Iris pigment epithelial cell (primary cell): ENCODE results near the gene DPP8.
"Not testable (repeated sequence)": the region's sequence is repeated elsewhere in the genome, so short reads cannot be mapped to it uniquely, and the experiment has no call there.

ENCODE experiments used
- DNase-seq: peaks from one replicate; pipeline ENCODE4 v3.0.0-alpha.2; 2011; ENCODE audit warnings: low read depth

Gene DPP8

GRCh38 chr15:65524226-65524625 is 6.7 kb upstream of the DPP8 start:
- DNase-seq, result no peak

GRCh38 chr15:65521350-65521749 is 3.9 kb upstream of the DPP8 start:
- DNase-seq, result no peak

GRCh38 chr15:65518633-65519285 is 1.3 kb upstream of the DPP8 start:
- no peak for DNase-seq

GRCh38 chr15:65517866-65518207 is 348 bp upstream of the DPP8 start:
- DNase-seq, result no peak

GRCh38 chr15:65512807-65513416 is 4.6 kb downstream of the DPP8 start:
- no peak for DNase-seq

GRCh38 chr15:65512189-65512588 is 5.3 kb downstream of the DPP8 start:
- no peak for DNase-seq

GRCh38 chr15:65509321-65509720 is 8.2 kb downstream of the DPP8 start:
- no peak for DNase-seq

GRCh38 chr15:65494076-65494475 is 23.4 kb downstream of the DPP8 start:
- no peak for DNase-seq

GRCh38 chr15:65484876-65485275 is 32.6 kb downstream of the DPP8 start:
- no peak for DNase-seq

GRCh38 chr15:65476903-65477302 is 40.6 kb downstream of the DPP8 start:
- DNase-seq, result peak; percentile 88

GRCh38 chr15:65470866-65471265 is 46.6 kb downstream of the DPP8 start:
- peak; percentile 16 for DNase-seq

- DNase-seq, result no peak
Observed at GRCh38 chr15:65468229-65468909, 49.1 kb downstream of the DPP8 start.

- DNase-seq, result peak; percentile 68
Observed at GRCh38 chr15:65466901-65467300, 50.6 kb downstream of the DPP8 start.

GRCh38 chr15:65463096-65463495 is 54.4 kb downstream of the DPP8 start:
- not testable (repeated sequence) for DNase-seq

- DNase-seq, result peak; percentile 51
Observed at GRCh38 chr15:65460741-65461347, 56.6 kb downstream of the DPP8 start.

- not testable (repeated sequence) for DNase-seq
Observed at GRCh38 chr15:65455256-65455655, 62.2 kb downstream of the DPP8 start.

- peak; percentile 24 for DNase-seq
Observed at GRCh38 chr15:65451989-65452388, 65.5 kb downstream of the DPP8 start.

- peak; percentile 16 for DNase-seq
Observed at GRCh38 chr15:65450556-65450955, 66.9 kb downstream of the DPP8 start.

GRCh38 chr15:65447145-65447544 is 70.3 kb downstream of the DPP8 start:
- DNase-seq, result no peak

GRCh38 chr15:65434201-65434600 is 83.3 kb downstream of the DPP8 start:
- DNase-seq, result no peak

GRCh38 chr15:65431731-65432130 is 85.8 kb downstream of the DPP8 start:
- no peak for DNase-seq

- no peak for DNase-seq
Observed at GRCh38 chr15:65426216-65426853, 91.2 kb downstream of the DPP8 start.

- no peak for DNase-seq
Observed at GRCh38 chr15:65424683-65425082, 92.8 kb downstream of the DPP8 start.
